WTC11 (cell line): ENCODE measurements around the gene RBM18. TPM values are rescaled to one million over a fixed set of nuclear protein-coding genes. Genes with fewer than 3 reads are reported as not detected.

Experiments
- ATAC-seq: fragments of 200-7000 bp; cut with Tn5 transposase; 2 replicates; pipeline ENCODE4 v1.10.0; 2021; ENCODE audit warnings: mild to moderate bottlenecking, moderate library complexity
- CTCF ChIA-PET: fragments of 300-600 bp; sonication (Branson Sonifier 250); formaldehyde crosslinking; loops from one replicate; lab custom pipeline; 2021; ENCODE audit warnings: antibody characterized with exemption; lab: Charles Lee
- POLR2A ChIA-PET: fragments of 350-600 bp; sonication (Branson Sonifier 250); formaldehyde crosslinking; loops from one replicate; lab custom pipeline; 2021; ENCODE audit warnings: antibody characterized with exemption; lab: Charles Lee
- DNase-seq: peaks from one replicate; pipeline ENCODE4 v3.0.0; 2021; ENCODE audit warnings: low spot score
- H3K27ac Mint-ChIP-seq: 2 replicates; pipeline ENCODE4 v1.8.0; 2021; ENCODE audit warnings: mixed read lengths
- H3K27me3 Mint-ChIP-seq: 2 replicates; pipeline ENCODE4 v1.8.0; 2021; ENCODE audit warnings: low read depth, mild to moderate bottlenecking, moderate library complexity, mixed read lengths
- H3K36me3 Mint-ChIP-seq: 2 replicates; pipeline ENCODE4 v1.8.0; 2021; ENCODE audit warnings: mixed read lengths
- H3K4me1 Mint-ChIP-seq: 2 replicates; pipeline ENCODE4 v1.8.0; 2022; ENCODE audit warnings: mixed read lengths
- H3K4me3 Mint-ChIP-seq: 2 replicates; pipeline ENCODE4 v1.8.0; 2021; ENCODE audit warnings: mild to moderate bottlenecking, moderate library complexity, mixed read lengths
- H3K9me3 Mint-ChIP-seq: 2 replicates; pipeline ENCODE4 v1.8.0; 2021; ENCODE audit warnings: mixed read lengths
- ETV6 ChIP-seq: sonication (generic); formaldehyde crosslinking; IDR thresholded peaks from 2 replicates; pipeline ENCODE4 v1.8.1; 2022; ENCODE audit warnings: mild to moderate bottlenecking, missing genetic modification reagents
- KAT7 ChIP-seq: sonication (generic); formaldehyde crosslinking; IDR thresholded peaks from 2 replicates; pipeline ENCODE4 v1.8.1; 2023; ENCODE audit warnings: missing genetic modification reagents, mild to moderate bottlenecking, borderline replicate concordance
- SMAD4 ChIP-seq: sonication (generic); formaldehyde crosslinking; IDR thresholded peaks from 2 replicates; pipeline ENCODE4 v1.8.0; 2022; ENCODE audit warnings: mild to moderate bottlenecking, missing genetic modification reagents
- SOX15 ChIP-seq: fragments of 250-450 bp; sonication (Bioruptor Pico); IDR thresholded peaks from 2 replicates; pipeline ENCODE4 v1.9.0; 2021; ENCODE audit warnings: mild to moderate bottlenecking
- ZNF263 ChIP-seq: sonication (generic); formaldehyde crosslinking; IDR thresholded peaks from 2 replicates; pipeline ENCODE4 v1.8.1; 2022; ENCODE audit warnings: low read depth, mild to moderate bottlenecking, moderate library complexity, missing genetic modification reagents
- total RNA-seq: library from RNA; stranded (reverse); gene quantifications from 3 replicates; pipeline ENCODE4 v1.2.3, GENCODE V29; 2021
- TF ChIP-seq, protein P1 (sequence below): fragments of 250-450 bp; sonication (Bioruptor Pico); IDR thresholded peaks from 2 replicates; pipeline ENCODE4 v1.9.0; 2021; ENCODE audit warnings: mild to moderate bottlenecking, borderline replicate concordance
- TF ChIP-seq, protein P2 (sequence below): fragments of 250-450 bp; sonication (Bioruptor Pico); IDR thresholded peaks from 2 replicates; pipeline ENCODE4 v1.8.0; 2021; ENCODE audit warnings: mild to moderate bottlenecking
- TF ChIP-seq, protein P3 (sequence below): sonication (generic); formaldehyde crosslinking; IDR thresholded peaks from 2 replicates; pipeline ENCODE4 v1.8.1; 2023; ENCODE audit warnings: mild to moderate bottlenecking, missing genetic modification reagents
- TF ChIP-seq, protein P4 (sequence below): sonication (generic); formaldehyde crosslinking; IDR thresholded peaks from 2 replicates; pipeline ENCODE4 v1.8.0; 2022; ENCODE audit warnings: missing genetic modification reagents

RBM18 gene
- total RNA-seq, 1 experiment from 2014 or later: 11.4 TPM

DNA sequence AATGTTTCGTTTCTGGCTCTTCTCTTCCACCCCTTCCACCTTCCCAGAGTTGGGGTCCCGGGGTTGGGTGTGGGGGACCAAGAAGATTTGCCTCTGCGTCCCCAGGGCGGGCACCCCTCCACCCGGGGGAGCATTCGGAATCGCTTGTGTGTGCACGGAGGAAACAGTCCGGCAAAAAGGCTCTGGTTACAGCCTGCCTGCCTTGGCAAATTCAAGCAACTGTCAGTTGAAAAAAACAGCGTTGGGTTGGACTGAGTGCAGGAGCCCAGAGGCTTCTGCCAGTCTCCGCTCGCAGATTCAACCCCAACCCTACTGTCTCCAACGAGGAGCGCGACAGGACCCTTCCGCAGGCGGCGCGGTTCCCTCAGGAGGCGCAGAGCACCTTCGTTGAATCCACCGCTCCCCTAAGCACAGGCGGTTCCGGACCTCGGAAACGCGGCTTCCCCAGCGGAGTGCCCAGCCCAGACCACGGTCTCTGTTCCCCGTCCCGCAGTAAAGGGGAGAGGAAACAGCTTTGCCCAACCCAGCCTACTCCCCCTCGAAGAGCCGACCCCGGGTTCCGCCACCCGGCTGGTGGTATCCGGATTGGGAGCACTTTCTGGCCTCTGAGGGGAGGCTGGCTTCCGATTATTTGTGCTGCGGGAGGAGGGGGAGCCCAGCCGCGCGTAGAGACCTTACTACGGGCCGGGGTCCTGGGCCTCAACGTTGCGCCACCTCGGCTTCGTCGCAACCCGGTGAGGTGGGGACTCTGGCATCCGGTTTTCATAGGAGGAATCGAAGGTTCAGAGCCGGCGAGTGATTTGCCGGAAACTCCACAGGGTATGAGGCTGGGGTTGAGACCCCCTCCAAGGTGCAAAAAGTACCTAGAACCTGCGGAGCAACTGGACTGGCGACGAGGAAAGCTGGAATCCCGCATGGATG, 45.4 kb downstream of the RBM18 start (continued):
- TF ChIP-seq, protein P1, sequence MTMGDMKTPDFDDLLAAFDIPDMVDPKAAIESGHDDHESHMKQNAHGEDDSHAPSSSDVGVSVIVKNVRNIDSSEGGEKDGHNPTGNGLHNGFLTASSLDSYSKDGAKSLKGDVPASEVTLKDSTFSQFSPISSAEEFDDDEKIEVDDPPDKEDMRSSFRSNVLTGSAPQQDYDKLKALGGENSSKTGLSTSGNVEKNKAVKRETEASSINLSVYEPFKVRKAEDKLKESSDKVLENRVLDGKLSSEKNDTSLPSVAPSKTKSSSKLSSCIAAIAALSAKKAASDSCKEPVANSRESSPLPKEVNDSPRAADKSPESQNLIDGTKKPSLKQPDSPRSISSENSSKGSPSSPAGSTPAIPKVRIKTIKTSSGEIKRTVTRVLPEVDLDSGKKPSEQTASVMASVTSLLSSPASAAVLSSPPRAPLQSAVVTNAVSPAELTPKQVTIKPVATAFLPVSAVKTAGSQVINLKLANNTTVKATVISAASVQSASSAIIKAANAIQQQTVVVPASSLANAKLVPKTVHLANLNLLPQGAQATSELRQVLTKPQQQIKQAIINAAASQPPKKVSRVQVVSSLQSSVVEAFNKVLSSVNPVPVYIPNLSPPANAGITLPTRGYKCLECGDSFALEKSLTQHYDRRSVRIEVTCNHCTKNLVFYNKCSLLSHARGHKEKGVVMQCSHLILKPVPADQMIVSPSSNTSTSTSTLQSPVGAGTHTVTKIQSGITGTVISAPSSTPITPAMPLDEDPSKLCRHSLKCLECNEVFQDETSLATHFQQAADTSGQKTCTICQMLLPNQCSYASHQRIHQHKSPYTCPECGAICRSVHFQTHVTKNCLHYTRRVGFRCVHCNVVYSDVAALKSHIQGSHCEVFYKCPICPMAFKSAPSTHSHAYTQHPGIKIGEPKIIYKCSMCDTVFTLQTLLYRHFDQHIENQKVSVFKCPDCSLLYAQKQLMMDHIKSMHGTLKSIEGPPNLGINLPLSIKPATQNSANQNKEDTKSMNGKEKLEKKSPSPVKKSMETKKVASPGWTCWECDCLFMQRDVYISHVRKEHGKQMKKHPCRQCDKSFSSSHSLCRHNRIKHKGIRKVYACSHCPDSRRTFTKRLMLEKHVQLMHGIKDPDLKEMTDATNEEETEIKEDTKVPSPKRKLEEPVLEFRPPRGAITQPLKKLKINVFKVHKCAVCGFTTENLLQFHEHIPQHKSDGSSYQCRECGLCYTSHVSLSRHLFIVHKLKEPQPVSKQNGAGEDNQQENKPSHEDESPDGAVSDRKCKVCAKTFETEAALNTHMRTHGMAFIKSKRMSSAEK (CRISPR knock-in tag): no peak
- TF ChIP-seq SOX15 (CRISPR knock-in tag) (no peak), KAT7 (CRISPR knock-in tag) (peak; percentile 8; the same call in 1 of the 2 replicates), ZNF263 (peak; percentile 86)
- TF ChIP-seq, protein P2, sequence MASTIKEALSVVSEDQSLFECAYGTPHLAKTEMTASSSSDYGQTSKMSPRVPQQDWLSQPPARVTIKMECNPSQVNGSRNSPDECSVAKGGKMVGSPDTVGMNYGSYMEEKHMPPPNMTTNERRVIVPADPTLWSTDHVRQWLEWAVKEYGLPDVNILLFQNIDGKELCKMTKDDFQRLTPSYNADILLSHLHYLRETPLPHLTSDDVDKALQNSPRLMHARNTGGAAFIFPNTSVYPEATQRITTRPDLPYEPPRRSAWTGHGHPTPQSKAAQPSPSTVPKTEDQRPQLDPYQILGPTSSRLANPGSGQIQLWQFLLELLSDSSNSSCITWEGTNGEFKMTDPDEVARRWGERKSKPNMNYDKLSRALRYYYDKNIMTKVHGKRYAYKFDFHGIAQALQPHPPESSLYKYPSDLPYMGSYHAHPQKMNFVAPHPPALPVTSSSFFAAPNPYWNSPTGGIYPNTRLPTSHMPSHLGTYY (CRISPR knock-in tag): no peak
- TF ChIP-seq, protein P3, sequence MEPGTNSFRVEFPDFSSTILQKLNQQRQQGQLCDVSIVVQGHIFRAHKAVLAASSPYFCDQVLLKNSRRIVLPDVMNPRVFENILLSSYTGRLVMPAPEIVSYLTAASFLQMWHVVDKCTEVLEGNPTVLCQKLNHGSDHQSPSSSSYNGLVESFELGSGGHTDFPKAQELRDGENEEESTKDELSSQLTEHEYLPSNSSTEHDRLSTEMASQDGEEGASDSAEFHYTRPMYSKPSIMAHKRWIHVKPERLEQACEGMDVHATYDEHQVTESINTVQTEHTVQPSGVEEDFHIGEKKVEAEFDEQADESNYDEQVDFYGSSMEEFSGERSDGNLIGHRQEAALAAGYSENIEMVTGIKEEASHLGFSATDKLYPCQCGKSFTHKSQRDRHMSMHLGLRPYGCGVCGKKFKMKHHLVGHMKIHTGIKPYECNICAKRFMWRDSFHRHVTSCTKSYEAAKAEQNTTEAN: no peak

DNA sequence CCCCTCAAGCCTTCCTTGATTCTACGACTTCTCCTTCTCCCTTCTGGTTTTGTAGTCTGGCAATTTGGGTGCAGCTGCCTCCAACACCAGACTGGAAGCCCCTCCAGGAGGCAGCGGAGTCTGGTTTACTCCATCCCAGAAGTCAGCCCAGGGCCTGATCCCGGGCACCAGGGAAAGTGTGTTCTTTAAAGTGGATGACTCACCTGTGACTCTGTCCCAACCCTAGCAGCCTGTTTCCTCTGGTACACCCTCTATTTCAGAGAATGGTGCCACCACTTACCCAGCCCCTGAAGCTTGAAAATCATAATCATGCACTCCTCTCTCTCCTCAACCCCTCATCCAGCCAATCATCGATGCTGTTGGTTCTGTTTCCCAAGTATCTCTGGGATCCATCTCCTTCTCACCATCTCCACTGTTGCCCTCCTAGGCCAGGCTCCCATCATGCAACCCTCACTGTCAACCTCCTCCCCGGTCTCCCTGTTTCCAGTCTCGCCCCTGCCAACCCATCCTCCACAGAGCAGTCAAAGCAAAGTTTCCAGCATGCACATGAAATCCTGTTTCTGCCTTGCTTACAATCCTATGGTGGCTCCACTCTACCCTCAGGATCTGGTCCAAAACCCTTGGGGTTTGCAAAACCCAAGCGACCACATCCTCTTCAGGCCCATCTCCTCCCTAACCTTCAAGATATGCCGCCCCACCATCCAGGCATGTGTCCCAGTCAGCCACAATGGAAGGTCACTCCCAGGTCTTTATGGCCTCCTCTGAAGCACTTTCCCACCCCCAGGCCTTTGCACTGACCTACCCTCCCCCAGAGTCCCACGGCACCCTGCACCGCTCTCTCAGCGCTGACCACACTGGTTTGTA, 46.3 kb downstream of the RBM18 start:
- H3K4me1 Mint-ChIP-seq: peaks cover 58% of the 10 kb centered on the region
- DNase-seq: no peak
- H3K36me3 Mint-ChIP-seq: peaks cover 5% of the 10 kb centered on the region; the same call in 1 of the 2 replicates
- POLR2A ChIA-PET: no interaction called here
- peak overlapping the region; percentile 64 for H3K4me3 Mint-ChIP-seq
- H3K27me3 Mint-ChIP-seq: peaks cover 100% of the 10 kb centered on the region
- no peak for ATAC-seq
- TF ChIP-seq SMAD4 (no peak), ETV6 (CRISPR knock-in tag) (no peak)
- TF ChIP-seq, protein P4, sequence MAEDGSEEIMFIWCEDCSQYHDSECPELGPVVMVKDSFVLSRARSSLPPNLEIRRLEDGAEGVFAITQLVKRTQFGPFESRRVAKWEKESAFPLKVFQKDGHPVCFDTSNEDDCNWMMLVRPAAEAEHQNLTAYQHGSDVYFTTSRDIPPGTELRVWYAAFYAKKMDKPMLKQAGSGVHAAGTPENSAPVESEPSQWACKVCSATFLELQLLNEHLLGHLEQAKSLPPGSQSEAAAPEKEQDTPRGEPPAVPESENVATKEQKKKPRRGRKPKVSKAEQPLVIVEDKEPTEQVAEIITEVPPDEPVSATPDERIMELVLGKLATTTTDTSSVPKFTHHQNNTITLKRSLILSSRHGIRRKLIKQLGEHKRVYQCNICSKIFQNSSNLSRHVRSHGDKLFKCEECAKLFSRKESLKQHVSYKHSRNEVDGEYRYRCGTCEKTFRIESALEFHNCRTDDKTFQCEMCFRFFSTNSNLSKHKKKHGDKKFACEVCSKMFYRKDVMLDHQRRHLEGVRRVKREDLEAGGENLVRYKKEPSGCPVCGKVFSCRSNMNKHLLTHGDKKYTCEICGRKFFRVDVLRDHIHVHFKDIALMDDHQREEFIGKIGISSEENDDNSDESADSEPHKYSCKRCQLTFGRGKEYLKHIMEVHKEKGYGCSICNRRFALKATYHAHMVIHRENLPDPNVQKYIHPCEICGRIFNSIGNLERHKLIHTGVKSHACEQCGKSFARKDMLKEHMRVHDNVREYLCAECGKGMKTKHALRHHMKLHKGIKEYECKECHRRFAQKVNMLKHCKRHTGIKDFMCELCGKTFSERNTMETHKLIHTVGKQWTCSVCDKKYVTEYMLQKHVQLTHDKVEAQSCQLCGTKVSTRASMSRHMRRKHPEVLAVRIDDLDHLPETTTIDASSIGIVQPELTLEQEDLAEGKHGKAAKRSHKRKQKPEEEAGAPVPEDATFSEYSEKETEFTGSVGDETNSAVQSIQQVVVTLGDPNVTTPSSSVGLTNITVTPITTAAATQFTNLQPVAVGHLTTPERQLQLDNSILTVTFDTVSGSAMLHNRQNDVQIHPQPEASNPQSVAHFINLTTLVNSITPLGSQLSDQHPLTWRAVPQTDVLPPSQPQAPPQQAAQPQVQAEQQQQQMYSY (CRISPR knock-in tag): peak; percentile 66; the same call in 1 of the 2 replicates
- TF ChIP-seq, all 79 proteins: peak for 1
- Mint-ChIP-seq H3K27ac (no peak overlapping the region), H3K9me3 (no peaks in the 10 kb centered on the region)
- CTCF ChIA-PET: no interaction called here
